Activated CD8-positive, alpha-beta memory T cell treated with anti-CD3 and anti-CD28 coated beads, Interleukin-2, amount 50 U/mL, for 24 hours (primary cell): Measurements from ENCODE around the gene XAF1.
"Not testable (repeated sequence)": the region's sequence is repeated elsewhere in the genome, so short reads cannot be mapped to it uniquely, and the experiment has no call there.

Experiments
- DNase-seq: peaks from one replicate; pipeline ENCODE4 v3.0.0-alpha.2; 2020; ENCODE audit errors: extremely low read depth

XAF1 gene

DNA sequence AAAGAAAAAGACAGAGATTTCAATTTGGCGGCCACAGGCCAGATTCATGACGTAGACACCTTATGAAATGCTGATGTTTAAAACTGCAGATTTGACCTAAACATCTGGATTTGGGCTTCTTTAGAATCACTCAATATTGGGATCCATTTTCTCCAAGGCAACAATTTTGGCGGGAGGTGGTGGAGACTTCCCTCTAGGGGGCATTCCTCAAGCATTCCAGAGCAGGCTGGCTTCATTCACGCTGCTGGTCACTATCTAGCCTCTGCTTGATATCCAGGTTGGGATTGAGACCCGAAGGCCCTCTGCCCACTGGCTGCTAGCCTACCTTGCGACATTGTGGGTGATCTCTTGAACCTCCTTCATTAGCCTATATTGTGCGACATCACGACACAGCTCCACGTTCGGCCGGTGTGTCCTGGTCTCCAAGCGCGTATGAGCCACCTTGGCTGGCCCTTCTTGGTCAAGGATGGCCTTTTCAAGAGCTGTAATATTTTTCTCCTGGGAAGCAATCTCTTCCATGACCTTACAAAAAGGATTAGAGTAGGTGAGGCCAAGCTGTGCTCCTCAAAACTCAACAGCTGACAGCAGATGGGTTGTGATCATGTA lies 44.7 kb downstream of the XAF1 start:
- no peak for DNase-seq

DNA sequence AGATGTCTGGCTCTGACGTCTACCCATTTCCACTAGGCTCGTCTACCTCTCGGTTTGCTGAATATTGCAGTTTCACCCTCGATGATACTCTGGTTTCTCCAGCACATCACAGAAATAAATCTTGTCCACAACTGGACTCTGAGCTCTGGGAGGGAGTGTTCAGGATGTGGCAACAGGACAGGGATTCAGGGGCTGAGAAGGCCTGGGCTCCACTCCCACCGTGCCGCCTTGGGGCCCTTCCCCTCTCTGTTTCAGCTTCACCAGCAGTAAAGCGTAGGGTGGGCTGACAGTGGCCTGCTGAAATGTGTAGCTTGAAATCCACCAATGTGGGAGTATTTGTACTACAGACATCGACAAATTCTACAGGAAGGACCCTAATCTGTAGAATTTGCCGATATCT lies 55.7 kb downstream of the XAF1 start:
- no peak for DNase-seq

GRCh38 chr17:6812295-6812694 lies 56.4 kb downstream of the XAF1 start:
- DNase-seq, result no peak

DNA sequence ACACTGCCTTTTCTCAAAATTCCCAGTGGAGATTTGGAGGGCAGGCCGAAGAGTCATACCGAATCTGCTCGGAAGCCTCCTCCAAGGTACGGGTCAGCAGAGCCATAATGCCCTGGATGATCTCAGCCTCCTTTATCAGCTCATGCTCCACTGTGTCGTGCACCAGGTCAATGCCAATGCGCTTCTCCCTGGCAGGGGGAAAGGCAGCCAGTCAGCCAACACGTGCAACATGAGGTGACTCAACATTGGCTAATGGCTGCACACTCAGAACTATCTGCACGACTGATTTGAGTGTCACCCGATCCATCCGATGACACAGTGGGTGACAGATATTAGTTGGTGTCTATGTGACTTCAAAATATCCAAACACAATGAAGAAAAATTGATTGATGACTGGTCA lies 59.9 kb downstream of the XAF1 start:
- DNase-seq, result no peak

DNA sequence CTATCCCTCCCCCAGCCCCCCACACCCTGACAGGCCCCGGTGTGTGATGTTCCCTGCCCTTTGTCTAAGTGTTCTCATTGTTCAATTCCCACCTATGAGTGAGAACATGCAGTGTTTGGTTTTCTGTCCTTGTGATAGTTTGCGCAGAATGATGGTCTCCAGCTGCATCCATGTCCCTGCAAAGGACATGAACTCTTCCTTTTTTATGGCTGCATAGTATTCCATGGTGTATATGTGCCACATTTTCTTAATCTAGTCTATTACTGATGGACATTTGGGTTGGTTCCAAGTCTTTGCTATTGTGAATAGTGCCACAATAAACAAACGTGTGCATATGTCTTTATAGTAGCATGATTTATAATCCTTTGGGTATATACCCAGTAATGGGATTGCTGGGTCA lies 60.5 kb downstream of the XAF1 start:
- DNase-seq, result not testable (repeated sequence)

GRCh38 chr17:6818938-6819337 lies 63.1 kb downstream of the XAF1 start:
- DNase-seq, result no peak

- no peak for DNase-seq
These were observed 67.2 kb downstream of the XAF1 start for GRCh38 chr17:6823011-6823442.
